Spleen (tissue), 11 donors: Measurements from ENCODE around the gene NFATC1. TPM values are rescaled to one million over a fixed set of nuclear protein-coding genes. Genes with fewer than 3 reads are reported as not detected.

Experiments
- DNase-seq: peaks from one replicate; pipeline ENCODE4 v3.0.0-alpha.2; 2020
- H3K27ac ChIP-seq, 8 donors: fragments of 200-600 bp; sonication (generic) in 7 of 8; 1 replicate in 4 of 8; 2 replicates in 4 of 8; pipeline versions ENCODE4 v1.5.0 to v1.8.0; 2016 to 2021; ENCODE audit warnings: inconsistent platforms in 4 of 8, mild to moderate bottlenecking in 4 of 8, moderate library complexity in 1 of 8
- H3K27me3 ChIP-seq, 7 donors: fragments of 200-600 bp; sonication (generic) in 6 of 7; replicated peaks in 1 of 7; 1 replicate in 4 of 7; 2 replicates in 3 of 7; pipeline versions ENCODE4 v1.5.0 to v1.8.0; 2016 to 2021; ENCODE audit warnings: inconsistent platforms in 3 of 7, mild to moderate bottlenecking in 1 of 7
- H3K36me3 ChIP-seq, 6 donors: fragments of 200-600 bp; sonication (generic) in 5 of 6; 1 replicate in 4 of 6; 2 replicates in 2 of 6; pipeline versions ENCODE4 v1.5.0 to v1.8.0; 2016 to 2021; ENCODE audit warnings: inconsistent platforms in 2 of 6
- H3K4me1 ChIP-seq, 6 donors: fragments of 200-600 bp; sonication (generic) in 5 of 6; 1 replicate in 3 of 6; 2 replicates in 3 of 6; pipeline versions ENCODE4 v1.5.0 to v1.8.0; 2016 to 2021; ENCODE audit warnings: inconsistent platforms in 3 of 6
- H3K4me3 ChIP-seq, 8 donors: fragments of 200-600 bp; sonication (generic) in 7 of 8; 1 replicate in 4 of 8; 2 replicates in 4 of 8; pipeline versions ENCODE4 v1.5.0 to v1.8.0; 2016 to 2021; ENCODE audit warnings: inconsistent platforms in 4 of 8, mild to moderate bottlenecking in 4 of 8, moderate library complexity in 2 of 8
- H3K9me3 ChIP-seq, 8 donors: fragments of 200-600 bp; sonication (generic) in 7 of 8; 1 replicate in 4 of 8; 2 replicates in 4 of 8; pipeline versions ENCODE4 v1.5.0 to v1.8.0; 2016 to 2021; ENCODE audit warnings: inconsistent platforms in 4 of 8
- POLR2A ChIP-seq, 3 donors: fragments of 450-650 bp; IDR thresholded peaks; one replicate each; pipeline ENCODE4 v1.5.1; 2017; ENCODE audit warnings: antibody characterized with exemption in 3 of 3, mild to moderate bottlenecking in 1 of 3
- POLR2AphosphoS5 ChIP-seq, 3 donors: sonication (generic); formaldehyde crosslinking; IDR thresholded peaks; one replicate each; pipeline ENCODE4 v1.5.1; 2017; ENCODE audit warnings: antibody characterized with exemption in 3 of 3
- WGBS, 5 donors: extraction: QIAGEN DNeasy Blood & Tissue Kit in 3 of 5; methylation state at CpG; one replicate each; pipeline versions ENCODE4 v1.1.5 to v1.1.7; 2013 to 2018; 5-methylcytosine and 5-hydroxymethylcytosine counted together
- intact Hi-C: fragments of 100-400 bp; cut with DNase I; formaldehyde crosslinking; loops from one replicate; pipeline ENCODE4 v1.15.0; 2023; ENCODE audit warnings: low total_unique reads
- polyA plus RNA-seq, 3 donors: library from polyadenylated mRNA; stranded (reverse); fragments of 200-250 nt; gene quantifications; one replicate each; pipeline ENCODE4 v1.2.1, GENCODE V29; 2013
- total RNA-seq, 7 donors: library from RNA; depleted of rRNA in 3 of 7; stranded (reverse); fragments of >200 nt in 3 of 7; fragmentation: NEBNext Ultra II Directional in 4 of 7; extraction: Animal tissue kit (Norgen Biotek cat#: 25700) in 4 of 7; gene quantifications; one replicate each; pipeline versions ENCODE4 v1.1.0 to v1.2.1, GENCODE V29; 2016 to 2021
- TF ChIP-seq, protein P1 (sequence below), 11 experiments: fragments of 200-600 bp in 7 of 11; fragments of 450-650 bp in 4 of 11; sonication (generic) in 4 of 11; IDR thresholded peaks in 8 of 11; conservative IDR thresholded peaks in 3 of 11; 1 replicate in 7 of 11; 2 replicates in 4 of 11; pipeline versions ENCODE4 v1.4.0 to v1.8.0; 2016 to 2021; ENCODE audit warnings: antibody characterized with exemption in 11 of 11, inconsistent platforms in 4 of 11, mild to moderate bottlenecking in 1 of 11
- donor health status: healthy with polysubstance abuse.
- donor health status: DM: no; HTN: no; CAD: no; lungs with moderate emphysema.
- donor health status: DM: no; HTN: no; CAD: no.
- donor health status: Bipolar disorder and iron deficiency.
- donor health status: healthy.
- donor health status: DM: no; HTN: no; CAD: no.
- donor health status: DM: yes; HTN: yes; CAD: no.

NFATC1 gene
- total and polyA plus RNA-seq, 10 donors = 20.7 to 64.9 (median 47.4) TPM

DNA sequence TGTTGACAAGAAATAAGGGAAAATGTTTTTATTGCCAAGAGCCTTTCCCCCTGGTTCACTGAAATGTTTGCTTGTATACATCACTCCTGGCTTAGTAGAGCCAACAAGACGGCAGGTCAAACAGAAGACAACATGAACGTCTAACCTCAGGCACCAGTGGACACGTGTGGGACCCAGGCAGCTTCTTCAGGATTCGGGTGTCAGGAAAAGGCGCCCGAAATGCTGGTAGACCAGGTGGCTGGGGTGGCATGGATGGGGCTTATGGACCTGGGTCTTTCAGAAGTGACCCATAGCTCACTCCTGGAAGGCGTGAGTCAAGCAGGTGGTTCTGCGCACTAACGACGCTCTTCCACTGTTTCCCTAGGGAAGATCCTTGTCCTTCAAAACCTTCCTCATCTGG, 23.3 kb upstream of the NFATC1 start:
- H3K27me3 ChIP-seq = no peaks in the 10 kb centered on the region
- H3K36me3 ChIP-seq = peaks cover 0 to 60% (median 12%) of the 10 kb centered on the region in 6 donors
- intact Hi-C loops = no loop called here
- TF ChIP-seq, protein P1, sequence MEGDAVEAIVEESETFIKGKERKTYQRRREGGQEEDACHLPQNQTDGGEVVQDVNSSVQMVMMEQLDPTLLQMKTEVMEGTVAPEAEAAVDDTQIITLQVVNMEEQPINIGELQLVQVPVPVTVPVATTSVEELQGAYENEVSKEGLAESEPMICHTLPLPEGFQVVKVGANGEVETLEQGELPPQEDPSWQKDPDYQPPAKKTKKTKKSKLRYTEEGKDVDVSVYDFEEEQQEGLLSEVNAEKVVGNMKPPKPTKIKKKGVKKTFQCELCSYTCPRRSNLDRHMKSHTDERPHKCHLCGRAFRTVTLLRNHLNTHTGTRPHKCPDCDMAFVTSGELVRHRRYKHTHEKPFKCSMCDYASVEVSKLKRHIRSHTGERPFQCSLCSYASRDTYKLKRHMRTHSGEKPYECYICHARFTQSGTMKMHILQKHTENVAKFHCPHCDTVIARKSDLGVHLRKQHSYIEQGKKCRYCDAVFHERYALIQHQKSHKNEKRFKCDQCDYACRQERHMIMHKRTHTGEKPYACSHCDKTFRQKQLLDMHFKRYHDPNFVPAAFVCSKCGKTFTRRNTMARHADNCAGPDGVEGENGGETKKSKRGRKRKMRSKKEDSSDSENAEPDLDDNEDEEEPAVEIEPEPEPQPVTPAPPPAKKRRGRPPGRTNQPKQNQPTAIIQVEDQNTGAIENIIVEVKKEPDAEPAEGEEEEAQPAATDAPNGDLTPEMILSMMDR (IDR thresholded peaks at IDR 0.05 in 8 of 11, conservative IDR thresholded peaks at IDR 0.05 in 3 of 11) = no peak
- TF ChIP-seq POLR2AphosphoS5 (IDR thresholded peaks at IDR 0.05) (no peak), POLR2A (IDR thresholded peaks at IDR 0.05) (no peak)
- H3K4me3 ChIP-seq = no peak overlapping the region
- DNase-seq = peak; percentile 51
- no peaks in the 10 kb centered on the region for H3K9me3 ChIP-seq
- peaks cover 11 to 24% (median 15%) of the 10 kb centered on the region in 6 donors for H3K4me1 ChIP-seq
- 82 to 97% (median 95%) methylated on average over 10 of the region's 10 CpGs for WGBS, 5 donors
- H3K27ac ChIP-seq = no peak overlapping the region

DNA sequence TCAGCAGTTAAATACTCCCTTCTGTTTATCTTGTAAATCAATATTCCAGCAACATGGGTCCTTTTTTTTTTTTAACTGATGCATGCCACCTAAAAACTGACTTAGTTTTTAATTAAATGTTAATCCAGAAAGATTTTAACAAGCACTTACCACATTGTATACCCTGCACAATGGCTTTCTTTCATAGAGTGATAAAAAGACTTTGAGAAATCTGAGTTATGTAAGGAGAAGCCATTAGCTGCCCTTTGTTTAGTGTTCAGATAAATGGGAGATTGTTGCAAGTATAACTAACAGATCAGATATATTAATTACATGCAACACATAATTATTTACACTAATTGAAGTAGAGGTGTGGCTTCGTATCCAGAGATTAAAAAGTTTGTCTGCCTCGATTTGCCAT, 22.7 kb upstream of the NFATC1 start:
- H3K9me3 ChIP-seq = no peaks in the 10 kb centered on the region
- no peaks in the 10 kb centered on the region for H3K27me3 ChIP-seq
- WGBS, 5 donors = 93 to 97% (median 96%) methylated on average over 2 of the region's 2 CpGs

DNA sequence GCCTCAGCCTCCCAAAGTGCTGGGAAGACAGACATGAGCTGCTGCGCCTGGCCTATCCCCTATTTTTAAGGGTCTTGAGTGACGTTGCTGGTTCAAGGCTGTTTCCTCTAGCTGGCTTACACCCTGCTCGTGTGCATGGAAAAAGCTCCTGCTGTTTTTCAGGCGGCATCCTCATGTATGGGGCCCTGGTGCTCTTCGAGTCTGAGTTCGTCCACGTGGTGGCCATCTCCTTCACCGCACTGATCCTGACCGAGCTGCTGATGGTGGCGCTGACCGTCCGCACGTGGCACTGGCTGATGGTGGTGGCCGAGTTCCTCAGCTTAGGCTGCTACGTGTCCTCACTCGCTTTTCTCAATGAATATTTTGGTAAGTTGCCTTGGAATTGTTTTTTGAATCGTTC, 22.0 kb upstream of the NFATC1 start:
- Histone ChIP-seq H3K27me3 (no peaks in the 10 kb centered on the region), H3K36me3 (peaks cover 0 to 72% (median 18%) of the 10 kb centered on the region in 6 donors), H3K27ac (no peak overlapping the region), H3K4me3 (no peak overlapping the region), H3K4me1 (peaks cover 2 to 13% (median 5%) of the 10 kb centered on the region in 6 donors), H3K9me3 (no peaks in the 10 kb centered on the region)
- intact Hi-C loops = no loop called here
- TF ChIP-seq POLR2AphosphoS5 (IDR thresholded peaks at IDR 0.05) = no peak
- DNase-seq = peak; percentile 60
- 93 to 97% (median 95%) methylated on average over 17 of the region's 17 CpGs for WGBS, 5 donors

More for the DNA sequence above, 22.7 kb upstream of the NFATC1 start:
- peaks cover 0 to 65% (median 17%) of the 10 kb centered on the region in 6 donors for H3K36me3 ChIP-seq
- TF ChIP-seq POLR2A (IDR thresholded peaks at IDR 0.05) (no peak), POLR2AphosphoS5 (IDR thresholded peaks at IDR 0.05) (no peak)
- TF ChIP-seq, protein P1 (IDR thresholded peaks at IDR 0.05 in 8 of 11, conservative IDR thresholded peaks at IDR 0.05 in 3 of 11) = no peak
- intact Hi-C loops = no loop called here
- H3K4me3 ChIP-seq = no peak overlapping the region
- DNase-seq = no peak
- H3K27ac ChIP-seq = no peak overlapping the region
- H3K4me1 ChIP-seq = peaks cover 9 to 19% (median 11%) of the 10 kb centered on the region in 6 donors

DNA sequence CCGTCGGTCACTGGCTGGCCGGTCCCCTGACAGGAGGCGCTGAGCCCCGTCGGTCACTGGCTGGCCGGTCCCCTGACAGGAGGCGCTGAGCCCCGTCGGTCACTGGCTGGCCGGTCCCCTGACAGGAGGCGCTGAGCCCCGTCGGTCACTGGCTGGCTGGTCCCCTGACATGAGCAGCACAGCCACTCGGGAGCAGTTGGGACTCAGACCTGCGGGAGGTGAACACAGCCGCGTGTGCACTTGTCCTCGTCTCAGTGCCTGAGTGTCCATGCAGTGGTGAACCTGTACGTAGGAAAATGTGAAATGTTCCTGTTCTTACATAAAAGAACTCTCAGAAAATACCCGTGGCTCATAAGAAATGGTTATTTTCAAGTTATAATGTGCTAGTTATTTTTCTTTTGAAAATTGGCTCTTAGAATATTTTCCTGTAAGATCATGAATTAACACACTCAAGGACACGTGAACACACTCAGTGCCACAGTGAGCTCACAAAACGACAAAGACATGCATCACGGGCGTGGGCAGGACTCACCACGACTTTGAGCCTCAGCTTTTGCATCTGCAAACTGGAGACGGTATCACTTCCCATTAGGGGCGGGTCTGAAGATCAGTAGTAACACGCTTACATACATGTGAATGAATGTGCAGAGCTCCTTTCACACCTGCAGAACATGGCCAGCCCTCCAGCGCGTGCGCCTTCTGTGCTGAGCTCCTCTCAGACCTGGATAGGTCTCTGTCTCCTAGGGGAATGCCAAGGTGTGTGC, 21.1 kb upstream of the NFATC1 start:
- intact Hi-C loops = no loop called here
- WGBS, 5 donors = 76 to 88% (median 83%) methylated on average over 18 to 25 of the region's 32 CpGs
- H3K4me1 ChIP-seq = peaks cover 6 to 15% (median 11%) of the 10 kb centered on the region in 6 donors
- peaks cover 0 to 75% (median 18%) of the 10 kb centered on the region in 6 donors for H3K36me3 ChIP-seq
- no peaks in the 10 kb centered on the region for H3K9me3 ChIP-seq
- no peak overlapping the region for H3K4me3 ChIP-seq
- no peak overlapping the region for H3K27ac ChIP-seq
- peak; percentile 77 for DNase-seq
- no peak for TF ChIP-seq POLR2AphosphoS5 (IDR thresholded peaks at IDR 0.05)
- TF ChIP-seq, protein P1 (IDR thresholded peaks at IDR 0.05 in 8 of 11, conservative IDR thresholded peaks at IDR 0.05 in 3 of 11) = no peak
- no peak for TF ChIP-seq POLR2A (IDR thresholded peaks at IDR 0.05)
- no peaks in the 10 kb centered on the region for H3K27me3 ChIP-seq
